Stimulated activated effector memory CD8-positive, alpha-beta T cell treated with anti-CD3 and anti-CD28 coated beads, Interleukin-12 subunit alpha, Interleukin-12 subunit beta, amount 100 ng/mL, for 72 hours (primary cell): ENCODE data around the gene QSOX1.
A peak's percentile ranks its signal among the peaks of the same experiment; 100 is the strongest.

Source experiments
- ATAC-seq: fragments of 150-1000 bp; cut with Tn5 transposase; 2 replicates; pipeline ENCODE4 v1.10.0; 2021
- DNase-seq, 2 donors: peaks; one replicate each; pipeline ENCODE4 v3.0.0; 2021 to 2022; ENCODE audit warnings: low spot score in 2 of 2
- H3K27ac Mint-ChIP-seq: one replicate; pipeline ENCODE4 v1.8.0; 2022; ENCODE audit warnings: mild to moderate bottlenecking, mixed read lengths
- H3K36me3 Mint-ChIP-seq: one replicate; pipeline ENCODE4 v1.8.0; 2022; ENCODE audit warnings: mild to moderate bottlenecking, mixed read lengths
- H3K4me1 Mint-ChIP-seq: one replicate; pipeline ENCODE4 v1.8.0; 2022; ENCODE audit warnings: mixed read lengths
- H3K4me3 Mint-ChIP-seq: one replicate; pipeline ENCODE4 v1.8.0; 2022; ENCODE audit warnings: mild to moderate bottlenecking, mixed read lengths
- H3K9me3 Mint-ChIP-seq: one replicate; pipeline ENCODE4 v1.8.0; 2022; ENCODE audit warnings: mixed read lengths

QSOX1 gene

DNA sequence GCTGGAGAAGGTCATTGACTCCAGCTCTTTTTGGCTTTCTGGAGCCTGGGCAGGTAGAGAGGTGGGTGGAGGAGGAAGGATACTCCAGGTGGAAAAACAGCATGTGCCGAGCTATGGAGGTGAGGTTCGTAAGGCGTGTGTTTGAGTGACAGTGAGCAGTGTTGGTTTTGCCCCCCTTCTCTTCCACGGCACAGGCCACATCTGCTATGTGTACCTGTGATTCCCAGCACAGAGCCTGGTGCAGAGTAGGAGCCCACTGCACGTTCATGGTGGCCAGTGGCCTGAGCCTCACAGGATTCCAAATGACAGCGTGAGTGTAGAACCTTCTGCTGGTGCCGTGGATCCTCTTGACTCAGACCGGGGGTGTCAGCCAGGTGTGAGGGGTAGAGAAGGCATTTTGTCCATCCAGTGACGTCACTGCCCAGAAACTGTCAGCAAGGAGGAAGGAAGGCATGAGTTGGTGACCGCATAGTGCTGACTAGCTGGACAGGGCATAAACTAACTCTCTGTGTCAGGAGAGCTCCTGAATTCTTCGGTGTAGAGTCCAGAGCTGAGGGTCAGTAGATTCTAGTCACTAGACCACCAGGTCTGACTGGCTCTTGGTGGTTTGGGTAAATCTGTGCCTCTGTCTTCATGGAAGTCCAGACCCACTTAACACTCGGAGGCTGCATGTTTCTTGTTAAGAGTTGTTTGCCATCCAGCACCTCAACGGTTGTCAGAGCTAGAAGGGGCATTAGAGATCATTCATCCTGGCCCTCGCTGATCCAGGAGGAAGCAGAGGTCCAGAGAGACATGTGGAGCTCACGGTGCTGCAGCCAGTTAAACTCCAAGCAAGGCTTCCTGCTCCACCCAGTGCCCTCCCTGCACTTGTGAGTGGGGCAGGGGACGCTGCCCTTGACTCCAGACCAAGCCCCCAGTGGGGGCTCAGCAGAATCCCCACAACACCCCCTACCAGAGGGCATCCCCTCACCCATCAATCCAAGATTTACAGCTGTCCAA lies 3.8 kb downstream of the QSOX1 start:
- no peak for ATAC-seq
- H3K36me3 Mint-ChIP-seq, result peaks cover 15% of the 10 kb centered on the region
- H3K4me3 Mint-ChIP-seq, result no peak overlapping the region
- H3K9me3 Mint-ChIP-seq, result no peaks in the 10 kb centered on the region
- peaks cover 41% of the 10 kb centered on the region for H3K4me1 Mint-ChIP-seq
- H3K27ac Mint-ChIP-seq, result no peak overlapping the region
- no peak for DNase-seq

DNA sequence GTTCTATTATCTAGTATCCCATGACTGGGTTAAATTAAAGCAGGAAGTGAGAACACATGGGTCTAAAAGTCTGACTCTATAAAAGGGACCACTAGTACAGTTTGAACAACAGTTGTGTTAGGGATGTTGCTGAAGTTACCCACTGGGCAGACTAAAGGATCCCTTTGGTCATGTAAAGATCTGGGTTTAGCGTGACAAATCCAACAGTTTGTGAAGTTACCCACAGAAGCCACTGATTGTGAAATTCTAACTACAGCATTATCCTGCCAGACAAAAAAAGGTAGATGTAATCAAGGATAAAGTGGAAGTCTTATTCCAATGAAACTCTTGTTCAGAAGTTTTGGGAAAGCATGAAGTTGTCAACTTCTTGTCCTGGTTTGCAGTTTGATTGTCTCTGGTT lies 5.7 kb downstream of the QSOX1 start:
- peaks cover 6% of the 10 kb centered on the region for H3K36me3 Mint-ChIP-seq
- no peak overlapping the region for H3K27ac Mint-ChIP-seq
- peaks cover 37% of the 10 kb centered on the region for H3K4me1 Mint-ChIP-seq
- no peak overlapping the region for H3K4me3 Mint-ChIP-seq
- DNase-seq (no peak), ATAC-seq (no peak)
- no peaks in the 10 kb centered on the region for H3K9me3 Mint-ChIP-seq

DNA sequence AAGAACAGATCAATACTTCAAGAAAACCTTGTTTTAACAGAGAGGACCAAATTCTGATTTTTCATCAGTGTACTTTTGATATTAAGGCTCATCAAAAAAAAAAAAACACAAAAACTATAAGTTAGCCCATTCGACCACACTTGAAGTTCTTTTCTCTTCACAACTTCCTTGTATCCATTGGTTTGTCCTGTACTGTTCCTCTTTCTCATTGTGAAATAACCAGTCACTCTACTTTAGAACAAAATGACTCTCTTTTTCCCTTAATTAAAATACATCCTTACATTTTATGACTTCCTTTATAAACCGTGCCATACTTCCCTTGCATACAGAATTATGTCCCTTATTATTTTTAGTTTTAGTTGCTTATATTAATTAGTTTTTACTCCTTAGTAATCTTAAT lies 8.4 kb downstream of the QSOX1 start:
- no peak overlapping the region for H3K4me3 Mint-ChIP-seq
- no peaks in the 10 kb centered on the region for H3K9me3 Mint-ChIP-seq
- no peak for DNase-seq
- no peak overlapping the region for H3K27ac Mint-ChIP-seq
- peaks cover 5% of the 10 kb centered on the region for H3K36me3 Mint-ChIP-seq
- H3K4me1 Mint-ChIP-seq, result peaks cover 19% of the 10 kb centered on the region
- ATAC-seq, result no peak

DNA sequence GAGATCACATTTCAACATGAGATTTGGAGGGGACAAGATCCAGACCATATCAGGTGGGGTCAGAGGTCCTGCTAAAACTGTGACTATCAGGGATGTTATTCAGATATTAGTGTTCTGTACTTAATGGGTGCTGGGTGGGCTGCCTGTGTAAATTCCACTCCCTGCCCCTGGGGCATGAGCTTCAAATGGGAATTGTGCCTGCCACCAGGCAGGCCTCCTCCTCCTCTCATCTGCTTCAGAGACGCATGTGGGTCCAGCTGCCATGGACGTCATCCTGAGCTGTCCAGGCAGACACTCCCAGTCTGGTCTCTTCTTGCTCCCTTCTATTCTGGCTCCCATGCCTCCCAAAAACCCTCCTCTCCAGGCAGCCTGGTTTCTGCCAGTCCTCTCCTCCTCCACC lies 10.4 kb downstream of the QSOX1 start:
- ATAC-seq (no peak), DNase-seq (no peak)
- Mint-ChIP-seq H3K27ac (no peak overlapping the region), H3K36me3 (peaks cover 5% of the 10 kb centered on the region), H3K4me3 (no peak overlapping the region), H3K4me1 (peaks cover 20% of the 10 kb centered on the region), H3K9me3 (no peaks in the 10 kb centered on the region)

DNA sequence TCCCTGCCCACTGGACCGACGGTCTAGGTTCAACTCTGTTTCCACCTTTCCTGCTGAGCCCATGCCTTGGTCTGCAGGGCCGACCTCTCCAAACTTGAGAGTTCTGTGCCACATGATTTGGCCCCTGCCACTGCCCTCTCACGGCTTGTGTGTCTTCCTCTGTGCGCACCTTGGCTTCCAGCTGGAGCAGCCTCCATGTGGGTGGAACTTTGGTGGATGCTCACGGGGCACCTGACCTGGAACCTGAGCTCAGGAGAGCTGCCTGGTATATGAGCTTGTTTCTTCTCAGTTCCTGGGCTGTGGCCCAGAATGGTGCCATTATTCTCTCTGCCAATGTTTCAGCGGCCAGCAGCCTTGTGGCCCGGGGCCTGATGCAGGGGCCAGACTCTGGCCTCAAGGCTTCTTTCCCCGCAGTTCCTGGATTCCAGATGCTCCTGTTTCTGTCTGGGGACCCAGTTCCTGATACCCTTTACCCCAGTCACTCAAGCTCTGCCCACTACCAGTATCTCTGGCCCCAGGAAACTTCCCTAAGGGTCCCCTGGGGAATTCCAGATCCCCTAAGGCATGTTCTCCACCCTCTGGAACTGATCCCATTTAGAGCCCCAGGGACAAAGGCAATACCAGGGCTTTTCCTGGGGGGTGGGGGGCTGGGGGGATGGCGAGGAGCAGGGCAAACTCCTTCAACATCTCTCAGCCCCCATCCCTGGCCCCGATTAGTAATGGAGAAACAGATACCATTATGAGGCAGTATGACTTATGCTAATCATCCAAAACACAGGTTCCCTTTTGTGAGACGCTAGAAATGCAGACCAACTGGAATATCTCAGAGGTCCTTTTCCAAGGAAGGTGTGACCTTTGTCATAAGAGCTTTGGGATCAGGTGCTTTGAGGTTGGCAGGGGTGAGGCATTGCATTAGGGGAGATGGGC lies 11.1 kb downstream of the QSOX1 start:
- Mint-ChIP-seq H3K36me3 (peaks cover 5% of the 10 kb centered on the region), H3K9me3 (no peaks in the 10 kb centered on the region), H3K27ac (peak overlapping the region; percentile 21), H3K4me1 (peaks cover 20% of the 10 kb centered on the region), H3K4me3 (no peak overlapping the region)
- ATAC-seq (no peak), DNase-seq (no peak)

DNA sequence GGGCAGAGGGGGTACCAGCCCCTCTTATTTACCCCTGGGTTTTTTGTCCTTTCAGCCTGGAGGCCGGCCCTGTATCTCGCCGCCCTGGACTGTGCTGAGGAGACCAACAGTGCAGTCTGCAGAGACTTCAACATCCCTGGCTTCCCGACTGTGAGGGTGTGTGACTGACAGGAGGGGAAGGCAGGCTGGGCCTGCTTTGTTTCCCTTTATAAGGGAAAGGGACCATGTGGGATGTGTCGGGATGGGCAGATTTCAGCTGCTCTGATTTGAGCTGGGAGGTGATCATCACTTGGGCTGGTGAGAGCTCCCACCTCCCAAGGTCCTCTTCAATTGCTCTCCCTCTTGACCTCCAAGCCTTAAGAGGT lies 11.7 kb downstream of the QSOX1 start:
- Mint-ChIP-seq H3K4me1 (peaks cover 20% of the 10 kb centered on the region), H3K4me3 (no peak overlapping the region)

DNA sequence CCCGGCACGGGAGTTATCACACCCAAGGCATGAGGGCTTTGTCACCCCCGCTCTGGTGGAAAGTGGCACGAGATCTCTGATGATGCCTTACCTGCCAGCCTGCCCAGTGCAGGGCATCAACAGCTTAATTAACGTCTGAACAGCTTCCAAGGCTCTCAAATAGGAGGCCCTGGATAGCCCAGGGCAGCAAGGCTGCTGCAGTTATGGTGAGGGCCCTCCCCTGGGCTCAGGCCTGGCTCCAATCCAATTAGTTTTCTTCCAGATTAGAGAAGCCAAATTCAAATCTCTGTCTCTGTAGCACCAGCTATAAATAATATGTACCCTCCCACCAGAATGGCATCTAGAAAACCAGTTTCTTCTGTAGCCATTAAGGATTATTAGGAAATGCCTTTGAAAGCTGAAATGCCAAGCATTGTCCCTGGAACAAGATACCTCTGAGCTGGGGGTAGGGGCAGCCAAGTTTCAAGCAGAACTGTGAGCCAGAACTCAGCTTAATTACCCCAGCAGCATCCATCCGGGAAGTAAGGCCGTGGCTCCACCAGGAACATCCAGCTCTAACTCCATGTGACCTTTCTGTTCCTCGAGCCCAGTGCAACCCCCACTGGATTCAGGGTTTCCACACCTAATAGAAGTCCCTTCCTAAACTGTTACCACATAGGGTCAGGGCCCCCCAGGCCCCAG lies 12.5 kb downstream of the QSOX1 start:
- H3K4me1 Mint-ChIP-seq, result peaks cover 24% of the 10 kb centered on the region
- no peak overlapping the region for H3K4me3 Mint-ChIP-seq
- H3K36me3 Mint-ChIP-seq, result peaks cover 5% of the 10 kb centered on the region
- H3K27ac Mint-ChIP-seq, result no peak overlapping the region
- ATAC-seq (no peak), DNase-seq (no peak)
- H3K9me3 Mint-ChIP-seq, result no peaks in the 10 kb centered on the region

More for the DNA sequence above, 11.7 kb downstream of the QSOX1 start:
- ATAC-seq (no peak), DNase-seq (no peak)
- peaks cover 5% of the 10 kb centered on the region for H3K36me3 Mint-ChIP-seq
- H3K9me3 Mint-ChIP-seq, result no peaks in the 10 kb centered on the region
- no peak overlapping the region for H3K27ac Mint-ChIP-seq

DNA sequence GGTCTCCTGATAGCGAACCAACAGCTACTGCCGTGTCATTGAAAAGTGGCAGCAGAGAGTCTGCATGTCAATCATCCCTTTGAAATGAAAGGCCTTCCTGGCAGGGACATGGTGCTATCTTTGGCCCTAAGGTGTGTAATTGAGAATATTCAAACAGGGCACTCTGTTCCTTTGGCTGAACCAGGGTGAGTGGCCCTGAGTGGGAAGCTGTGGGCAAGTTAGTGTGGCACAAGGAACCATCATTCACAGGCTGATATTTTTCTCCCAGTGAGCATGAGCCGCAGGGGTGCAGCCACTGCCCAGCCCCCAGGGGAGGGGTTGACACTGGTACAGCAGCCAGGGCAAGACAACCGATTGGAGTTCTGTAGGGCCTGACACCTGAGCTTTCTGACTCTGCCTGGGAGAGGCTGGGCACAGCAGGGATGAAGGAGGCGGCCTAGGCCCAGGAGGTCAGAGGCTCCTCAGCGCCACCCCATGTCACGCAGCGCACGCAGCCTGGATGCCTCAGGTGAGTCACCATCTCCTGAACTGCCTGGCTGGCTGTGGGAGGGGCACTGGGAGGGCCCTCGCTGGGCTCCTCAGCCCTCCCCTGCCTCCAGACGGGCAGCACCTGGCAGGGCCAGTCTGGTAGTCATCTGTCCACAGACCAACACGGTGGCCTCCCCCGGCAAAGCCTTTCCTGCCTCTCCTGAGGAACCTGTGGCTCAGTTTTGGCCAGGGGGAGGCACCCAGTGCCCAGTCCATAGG lies 13.2 kb downstream of the QSOX1 start:
- no peak overlapping the region for H3K4me3 Mint-ChIP-seq
- no peak overlapping the region for H3K27ac Mint-ChIP-seq
- no peaks in the 10 kb centered on the region for H3K9me3 Mint-ChIP-seq
- peaks cover 25% of the 10 kb centered on the region for H3K4me1 Mint-ChIP-seq
- ATAC-seq (no peak), DNase-seq (no peak)
- peaks cover 5% of the 10 kb centered on the region for H3K36me3 Mint-ChIP-seq

DNA sequence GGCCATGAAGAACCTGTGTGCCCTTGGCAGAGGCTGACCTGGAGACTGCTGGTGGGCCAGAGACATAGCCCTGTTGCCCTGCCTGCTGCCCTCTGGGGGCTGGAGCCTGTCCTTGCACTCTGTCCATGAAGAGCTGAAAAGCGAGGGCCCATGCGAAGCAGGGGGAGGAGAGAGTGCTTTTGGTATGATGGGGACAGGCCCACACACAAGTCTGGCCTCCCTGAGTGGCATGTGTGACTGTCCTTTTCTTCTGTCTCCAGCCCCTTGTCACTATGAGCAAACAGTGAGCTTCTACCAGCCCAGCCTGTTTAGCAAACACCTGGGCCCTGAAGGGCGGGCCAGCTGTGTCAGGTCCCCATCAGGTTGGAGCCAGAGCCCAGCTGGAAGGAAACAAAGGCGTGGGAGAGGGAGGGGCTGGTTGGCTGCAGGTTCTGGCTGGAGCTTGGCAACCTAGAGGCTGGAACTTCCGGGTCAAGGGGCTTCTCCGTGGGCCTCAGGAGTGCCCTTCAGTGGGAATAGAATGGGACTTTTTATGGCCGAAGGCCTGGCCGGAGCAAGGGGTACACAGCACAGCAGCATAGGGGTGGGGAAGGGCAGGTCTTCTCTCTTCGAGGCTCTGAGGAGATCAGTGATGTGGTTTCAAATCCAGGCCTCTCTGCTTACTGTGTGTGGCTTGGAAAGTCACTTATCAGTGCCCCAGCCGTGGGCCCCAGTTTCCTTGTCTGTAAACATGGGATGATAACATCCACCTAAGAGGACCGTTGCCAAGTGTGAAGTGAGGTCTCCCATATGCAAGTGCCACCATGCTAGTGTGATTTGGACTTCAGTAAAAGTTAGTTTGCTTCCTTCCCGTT lies 14.3 kb downstream of the QSOX1 start:
- Mint-ChIP-seq H3K4me1 (peaks cover 20% of the 10 kb centered on the region), H3K36me3 (peaks cover 5% of the 10 kb centered on the region), H3K27ac (peak overlapping the region; percentile 14), H3K9me3 (no peaks in the 10 kb centered on the region), H3K4me3 (no peak overlapping the region)
- DNase-seq, result no peak
- peak; percentile 77 for ATAC-seq

DNA sequence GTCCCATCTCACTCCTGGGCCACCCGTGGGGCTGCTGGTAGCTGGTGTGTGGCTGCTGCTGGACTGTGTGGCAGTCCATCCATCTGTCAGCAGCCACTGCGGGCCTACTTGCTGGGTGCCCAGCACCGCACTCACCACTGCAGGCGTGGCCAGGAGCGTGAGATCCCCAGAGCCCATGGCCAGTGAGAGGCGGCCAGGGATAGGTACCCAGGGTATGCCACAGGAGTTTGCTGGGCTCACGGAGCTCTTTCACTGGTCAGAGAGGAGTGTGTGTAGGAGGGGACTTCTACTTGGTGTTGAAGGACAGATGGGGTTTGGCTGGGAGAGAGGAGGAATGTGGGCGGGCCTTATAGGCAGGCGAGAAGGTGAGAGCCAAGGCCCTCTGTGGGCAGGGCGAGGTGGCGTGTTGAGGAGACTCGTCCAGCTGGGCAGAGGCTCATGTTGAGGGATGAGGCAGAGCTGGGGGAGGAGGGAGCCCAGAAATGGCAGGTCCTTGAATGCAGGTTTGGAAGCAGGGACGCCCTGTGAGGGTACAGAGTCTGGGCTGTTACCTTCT lies 15.0 kb downstream of the QSOX1 start:
- ATAC-seq (no peak), DNase-seq (no peak)
- Mint-ChIP-seq H3K27ac (peak overlapping the region; percentile 38), H3K9me3 (no peaks in the 10 kb centered on the region), H3K4me3 (no peak overlapping the region), H3K36me3 (peaks cover 5% of the 10 kb centered on the region), H3K4me1 (peaks cover 19% of the 10 kb centered on the region)

DNA sequence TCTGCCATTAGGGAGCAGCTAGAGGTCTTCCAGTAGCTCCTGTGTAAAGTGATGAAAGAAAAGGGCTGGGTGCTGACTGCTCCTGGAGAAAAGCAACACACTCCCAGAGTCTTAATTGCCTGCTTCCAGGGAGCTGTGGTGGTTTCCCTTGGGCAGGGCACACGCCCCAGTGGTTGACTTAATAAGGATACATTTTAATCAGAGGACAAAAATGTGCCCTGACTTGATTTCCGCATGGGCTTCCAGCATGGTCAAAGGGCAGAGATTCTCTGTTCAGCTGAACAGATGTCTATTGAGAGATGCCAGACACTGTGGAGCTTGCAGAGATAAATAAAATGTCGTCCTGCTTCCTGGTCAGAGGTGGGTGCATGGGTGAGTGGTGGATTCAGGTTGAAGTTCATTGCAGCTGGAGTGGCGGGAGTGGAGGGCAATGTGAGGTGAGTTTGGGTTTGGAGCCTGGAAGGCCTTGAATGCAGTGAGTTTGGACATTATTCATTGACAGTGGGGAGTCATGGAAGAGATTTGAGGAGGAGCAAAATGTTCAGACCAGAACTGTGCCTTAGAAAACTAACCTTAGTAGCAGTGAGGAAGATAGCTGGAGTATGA lies 16.0 kb downstream of the QSOX1 start:
- no peak for ATAC-seq
- Mint-ChIP-seq H3K27ac (peak overlapping the region; percentile 38), H3K4me1 (peaks cover 15% of the 10 kb centered on the region), H3K4me3 (no peak overlapping the region), H3K9me3 (no peaks in the 10 kb centered on the region), H3K36me3 (peaks cover 4% of the 10 kb centered on the region)
- DNase-seq, result no peak

DNA sequence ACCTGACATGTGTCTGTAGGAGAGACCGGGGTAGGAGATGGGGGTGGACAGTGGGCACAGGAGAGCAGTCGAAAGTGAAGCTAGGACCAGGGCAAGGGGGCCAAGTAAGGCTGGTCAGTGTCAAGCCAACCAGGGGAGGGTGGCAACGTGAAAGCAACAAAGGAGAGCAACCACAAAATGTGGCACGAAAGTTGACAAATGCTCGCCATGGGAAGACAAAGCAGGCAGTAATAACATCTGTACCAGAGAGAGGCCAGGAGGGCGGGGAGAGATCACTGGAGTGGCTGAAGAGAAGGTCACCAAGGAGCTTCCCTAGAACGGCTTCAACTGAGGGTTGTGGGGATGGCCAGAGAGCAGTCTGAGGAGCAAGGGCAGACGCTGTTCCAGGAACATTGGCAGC lies 17.0 kb downstream of the QSOX1 start:
- ATAC-seq (no peak), DNase-seq (no peak)
- Mint-ChIP-seq H3K27ac (peak overlapping the region; percentile 39), H3K4me1 (peaks cover 11% of the 10 kb centered on the region), H3K4me3 (no peak overlapping the region), H3K36me3 (peaks cover under 1% of the 10 kb centered on the region), H3K9me3 (no peaks in the 10 kb centered on the region)

DNA sequence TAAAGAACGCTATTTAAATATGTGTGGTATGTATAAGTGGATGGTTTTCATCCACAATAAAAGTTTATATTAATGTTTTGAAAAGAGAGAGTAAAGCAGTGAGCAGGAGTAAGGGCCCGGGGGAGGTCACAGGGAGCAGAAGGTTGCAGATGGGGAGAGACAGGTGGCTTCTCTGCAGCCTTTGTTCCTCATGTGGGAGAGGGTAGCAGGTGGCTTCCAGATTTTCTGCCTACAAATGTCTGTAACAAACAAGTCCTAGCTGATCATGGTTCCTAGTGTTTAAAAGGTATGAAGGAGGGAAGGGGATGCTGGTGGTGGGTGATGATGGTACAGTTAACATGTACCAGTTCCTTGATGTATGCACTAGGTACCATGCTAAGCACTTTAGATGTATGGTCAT lies 18.8 kb downstream of the QSOX1 start:
- H3K27ac Mint-ChIP-seq, result no peak overlapping the region
- peaks cover 11% of the 10 kb centered on the region for H3K4me1 Mint-ChIP-seq
- ATAC-seq (no peak), DNase-seq (no peak)
- no peak overlapping the region for H3K4me3 Mint-ChIP-seq
- no peaks in the 10 kb centered on the region for H3K9me3 Mint-ChIP-seq
- H3K36me3 Mint-ChIP-seq, result peaks cover 6% of the 10 kb centered on the region
